COLO668 (cell line): Measurements from ENCODE around the gene CRX.
"Not testable (repeated sequence)": the region's sequence is repeated elsewhere in the genome, so short reads cannot be mapped to it uniquely, and the experiment has no call there.

Experiments used
- DNase-seq: peaks from one replicate; lab custom pipeline; 2025; ENCODE audit not compliant: unreplicated experiment; lab: John Stamatoyannopoulos, UW

CRX gene

GRCh38 chr19:47803148-47803547 is 18.6 kb upstream of the CRX start:
- DNase-seq: not testable (repeated sequence)

- not testable (repeated sequence) for DNase-seq
These were observed 18.1 kb upstream of the CRX start for GRCh38 chr19:47803671-47804070.

GRCh38 chr19:47804451-47804850 is 17.3 kb upstream of the CRX start, which contains the start of gene TPRX1:
TSS of gene TPRX1 (minus strand) at chr19:47804551. CDS start at chr19:47804539, 12 bp downstream.
- not testable (repeated sequence) for DNase-seq

GRCh38 chr19:47805313-47805712 is 16.4 kb upstream of the CRX start:
- no peak for DNase-seq

- DNase-seq: no peak
These were observed 15.3 kb upstream of the CRX start for GRCh38 chr19:47806435-47806834.

- peak; percentile 65 for DNase-seq
These were observed 8.3 kb upstream of the CRX start for GRCh38 chr19:47813304-47813994.

GRCh38 chr19:47813995-47814328 is 7.8 kb upstream of the CRX start:
- DNase-seq: no peak

- DNase-seq: not testable (repeated sequence)
These were observed 5.5 kb upstream of the CRX start for GRCh38 chr19:47816270-47816669.

- not testable (repeated sequence) for DNase-seq
These were observed 3.5 kb upstream of the CRX start for GRCh38 chr19:47818221-47818620.

- DNase-seq: no peak
These were observed 1.9 kb upstream of the CRX start for GRCh38 chr19:47819858-47820257.

- no peak for DNase-seq
These were observed 1.3 kb upstream of the CRX start for GRCh38 chr19:47820410-47820809.

GRCh38 chr19:47824396-47824795 is 2.7 kb downstream of the CRX start:
- DNase-seq: no peak

- DNase-seq: no peak
These were observed 5.1 kb downstream of the CRX start for GRCh38 chr19:47826800-47827199.

- no peak for DNase-seq
These were observed 11.0 kb downstream of the CRX start for GRCh38 chr19:47832723-47833122.

GRCh38 chr19:47836038-47836437 is 14.3 kb downstream of the CRX start:
- no peak for DNase-seq

- DNase-seq: no peak
These were observed 17.7 kb downstream of the CRX start for GRCh38 chr19:47839411-47839810.

- DNase-seq: no peak
These were observed 18.2 kb downstream of the CRX start for GRCh38 chr19:47839913-47840312.

GRCh38 chr19:47842941-47843340 is 21.2 kb downstream of the CRX start:
- no peak for DNase-seq

GRCh38 chr19:47848425-47848822 is 26.7 kb downstream of the CRX start:
- no peak for DNase-seq

- no peak for DNase-seq
These were observed 27.2 kb downstream of the CRX start for GRCh38 chr19:47848823-47849473.

- no peak for DNase-seq
These were observed 31.3 kb downstream of the CRX start for GRCh38 chr19:47853003-47853402.

- DNase-seq: no peak
These were observed 32.7 kb downstream of the CRX start for GRCh38 chr19:47854459-47854858.

- not testable (repeated sequence) for DNase-seq
These were observed 36.5 kb downstream of the CRX start for GRCh38 chr19:47858231-47858630.
